Ishikawa (cell line): ENCODE results near the gene NONO.

Experiments
- EGR1 ChIP-seq: IDR thresholded peaks from 2 replicates; pipeline ENCODE4 v1.6.1; 2012
- NFIC ChIP-seq: IDR thresholded peaks from 2 replicates; pipeline ENCODE4 v1.6.1; 2012
- RAD21 ChIP-seq: IDR thresholded peaks from 2 replicates; pipeline ENCODE4 v1.6.1; 2012; ENCODE audit warnings: low read depth
- TAF1 ChIP-seq: IDR thresholded peaks from 2 replicates; pipeline ENCODE4 v1.6.1; 2012; ENCODE audit warnings: low read depth, mild to moderate bottlenecking
- TCF12 ChIP-seq: IDR thresholded peaks from 2 replicates; pipeline ENCODE4 v1.6.1; 2012; ENCODE audit warnings: low read depth
- TEAD4 ChIP-seq: IDR thresholded peaks from 2 replicates; pipeline ENCODE4 v1.6.1; 2012
- YY1 ChIP-seq: IDR thresholded peaks from 2 replicates; pipeline ENCODE4 v1.6.1; 2012; ENCODE audit warnings: low read depth
- TF ChIP-seq, protein P1 (sequence below): IDR thresholded peaks from 2 replicates; pipeline ENCODE4 v1.6.1; 2012
- TF ChIP-seq, protein P2 (sequence below): IDR thresholded peaks from 2 replicates; pipeline ENCODE4 v1.6.1; 2012; ENCODE audit warnings: low read depth, mild to moderate bottlenecking

DNA sequence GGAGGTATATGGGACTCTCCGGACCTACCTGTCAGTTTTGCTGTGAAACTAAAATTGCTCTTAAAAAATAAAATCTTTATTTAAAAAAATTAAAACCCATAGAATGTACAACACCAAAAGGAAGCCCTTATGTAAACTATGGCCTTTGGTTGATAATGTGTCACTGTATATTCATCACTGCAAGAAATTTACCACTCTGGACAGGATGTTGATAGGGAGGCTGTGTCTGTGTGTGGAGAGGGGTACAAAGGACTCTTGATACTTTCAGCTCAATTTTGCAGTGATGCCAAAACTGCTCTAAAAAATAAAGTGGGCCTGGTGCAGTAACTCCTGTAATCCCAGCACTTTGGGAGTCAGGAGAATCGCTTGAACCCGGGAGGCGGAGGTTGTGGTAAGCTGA, 26.6 kb upstream of the NONO start:
- TF ChIP-seq EGR1 (no peak), TAF1 (no peak), YY1 (no peak), TEAD4 (no peak), RAD21 (no peak), NFIC (no peak), TCF12 (no peak)
- TF ChIP-seq, protein P1, sequence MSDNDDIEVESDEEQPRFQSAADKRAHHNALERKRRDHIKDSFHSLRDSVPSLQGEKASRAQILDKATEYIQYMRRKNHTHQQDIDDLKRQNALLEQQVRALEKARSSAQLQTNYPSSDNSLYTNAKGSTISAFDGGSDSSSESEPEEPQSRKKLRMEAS, result no peak
- TF ChIP-seq, protein P2, sequence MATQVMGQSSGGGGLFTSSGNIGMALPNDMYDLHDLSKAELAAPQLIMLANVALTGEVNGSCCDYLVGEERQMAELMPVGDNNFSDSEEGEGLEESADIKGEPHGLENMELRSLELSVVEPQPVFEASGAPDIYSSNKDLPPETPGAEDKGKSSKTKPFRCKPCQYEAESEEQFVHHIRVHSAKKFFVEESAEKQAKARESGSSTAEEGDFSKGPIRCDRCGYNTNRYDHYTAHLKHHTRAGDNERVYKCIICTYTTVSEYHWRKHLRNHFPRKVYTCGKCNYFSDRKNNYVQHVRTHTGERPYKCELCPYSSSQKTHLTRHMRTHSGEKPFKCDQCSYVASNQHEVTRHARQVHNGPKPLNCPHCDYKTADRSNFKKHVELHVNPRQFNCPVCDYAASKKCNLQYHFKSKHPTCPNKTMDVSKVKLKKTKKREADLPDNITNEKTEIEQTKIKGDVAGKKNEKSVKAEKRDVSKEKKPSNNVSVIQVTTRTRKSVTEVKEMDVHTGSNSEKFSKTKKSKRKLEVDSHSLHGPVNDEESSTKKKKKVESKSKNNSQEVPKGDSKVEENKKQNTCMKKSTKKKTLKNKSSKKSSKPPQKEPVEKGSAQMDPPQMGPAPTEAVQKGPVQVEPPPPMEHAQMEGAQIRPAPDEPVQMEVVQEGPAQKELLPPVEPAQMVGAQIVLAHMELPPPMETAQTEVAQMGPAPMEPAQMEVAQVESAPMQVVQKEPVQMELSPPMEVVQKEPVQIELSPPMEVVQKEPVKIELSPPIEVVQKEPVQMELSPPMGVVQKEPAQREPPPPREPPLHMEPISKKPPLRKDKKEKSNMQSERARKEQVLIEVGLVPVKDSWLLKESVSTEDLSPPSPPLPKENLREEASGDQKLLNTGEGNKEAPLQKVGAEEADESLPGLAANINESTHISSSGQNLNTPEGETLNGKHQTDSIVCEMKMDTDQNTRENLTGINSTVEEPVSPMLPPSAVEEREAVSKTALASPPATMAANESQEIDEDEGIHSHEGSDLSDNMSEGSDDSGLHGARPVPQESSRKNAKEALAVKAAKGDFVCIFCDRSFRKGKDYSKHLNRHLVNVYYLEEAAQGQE, result no peak
